K562 (cell line): ENCODE results near the gene ART4. TPM values are rescaled to one million over a fixed set of nuclear protein-coding genes. Genes with fewer than 3 reads are reported as not detected.

Experiments used
- ARID3B ChIP-seq: fragments of 250-450 bp; sonication (Bioruptor Pico); IDR thresholded peaks from 2 replicates; pipeline ENCODE4 v1.4.0; 2020; ENCODE audit warnings: borderline replicate concordance
- ATF3 ChIP-seq, 2 experiments: fragments of 450-650 bp in 1 of 2; sonication (generic) in 1 of 2; formaldehyde crosslinking in 1 of 2; IDR thresholded peaks in 1 of 2; conservative IDR thresholded peaks in 1 of 2; 2 replicates each; pipeline versions ENCODE4 v1.6.1 to v1.8.1; 2016 to 2023; ENCODE audit warnings: mild to moderate bottlenecking in 2 of 2, moderate library complexity in 2 of 2, inconsistent platforms in 1 of 2, missing genetic modification reagents in 1 of 2
- ATF6 ChIP-seq: sonication (generic); formaldehyde crosslinking; IDR thresholded peaks from 2 replicates; pipeline ENCODE4 v1.4.0; 2020; ENCODE audit warnings: mild to moderate bottlenecking, missing genetic modification reagents
- DPF2 ChIP-seq: fragments of 450-650 bp; IDR thresholded peaks from 2 replicates; pipeline ENCODE4 v1.6.1; 2016
- HDAC6 ChIP-seq: IDR thresholded peaks from 2 replicates; pipeline ENCODE4 v1.6.1; 2012; ENCODE audit warnings: low read depth, mild to moderate bottlenecking, control low read depth, inconsistent platforms, low read length, moderate library complexity
- HINFP ChIP-seq: fragments of 450-650 bp; conservative IDR thresholded peaks from 2 replicates; pipeline ENCODE4 v1.6.1; 2016; ENCODE audit warnings: missing genetic modification characterization, low read depth, mild to moderate bottlenecking, control low read depth, missing compliant biosample characterization
- HMG20A ChIP-seq: fragments of 450-650 bp; formaldehyde crosslinking; conservative IDR thresholded peaks from 2 replicates; pipeline ENCODE4 v1.4.0; 2020; ENCODE audit warnings: mild to moderate bottlenecking, mixed read lengths
- HMGN3 ChIP-seq: IDR thresholded peaks from 2 replicates; pipeline ENCODE4 v1.6.1; 2011; ENCODE audit warnings: borderline replicate concordance, low read depth, mild to moderate bottlenecking, mixed read lengths, low read length; ENCODE audit not compliant: insufficient read length; ENCODE audit errors: extremely low read depth
- NFIC ChIP-seq: fragments of 450-650 bp; IDR thresholded peaks from 2 replicates; pipeline ENCODE4 v1.6.1; 2017; ENCODE audit warnings: mild to moderate bottlenecking, inconsistent platforms
- PATZ1 ChIP-seq: fragments of 250-450 bp; sonication (Bioruptor Pico); IDR thresholded peaks from 2 replicates; pipeline ENCODE4 v1.5.0; 2020; ENCODE audit warnings: mild to moderate bottlenecking, borderline replicate concordance
- STAT6 ChIP-seq: sonication (generic); formaldehyde crosslinking; IDR thresholded peaks from 2 replicates; pipeline ENCODE4 v1.8.1; 2023; ENCODE audit warnings: mild to moderate bottlenecking, missing genetic modification reagents
- SUPT5H ChIP-seq: fragments of 450-650 bp; IDR thresholded peaks from 2 replicates; pipeline ENCODE4 v1.6.1; 2016
- ZKSCAN3 ChIP-seq: fragments of 250-450 bp; sonication (Bioruptor Pico); IDR thresholded peaks from 2 replicates; pipeline ENCODE4 v1.4.0; 2020
- ZNF133 ChIP-seq: fragments of 250-450 bp; sonication (Bioruptor Pico); IDR thresholded peaks from 2 replicates; pipeline ENCODE4 v1.4.0; 2020; ENCODE audit warnings: mild to moderate bottlenecking
- ZNF324 ChIP-seq: fragments of 250-450 bp; sonication (Bioruptor Pico); IDR thresholded peaks from 2 replicates; pipeline ENCODE4 v1.4.0; 2020; ENCODE audit warnings: mild to moderate bottlenecking
- ZNF707 ChIP-seq: fragments of 250-450 bp; sonication (Bioruptor Pico); conservative IDR thresholded peaks from 2 replicates; pipeline ENCODE4 v1.8.0; 2022; ENCODE audit warnings: inconsistent platforms, mild to moderate bottlenecking, moderate library complexity
- ZNF778 ChIP-seq: fragments of 450-650 bp; formaldehyde crosslinking; IDR thresholded peaks from 2 replicates; pipeline ENCODE4 v1.4.0; 2020; ENCODE audit warnings: mild to moderate bottlenecking, moderate library complexity
- ZZZ3 ChIP-seq: fragments of 450-650 bp; IDR thresholded peaks from 2 replicates; pipeline ENCODE4 v1.6.1; 2016; ENCODE audit warnings: antibody characterized with exemption, mild to moderate bottlenecking, moderate library complexity
- polyA plus RNA-seq, 8 experiments: library from polyadenylated mRNA; depleted of rRNA in 4 of 8; stranded (reverse) in 5 of 8; unstranded in 3 of 8; fragments of >200 nt; fragmentation: Nextera tagmentation in 2 of 8; fragmentation: Illumina TruSeq in 1 of 8; extraction: Ambion mirVana in 2 of 8; extraction: Trizol in 1 of 8; gene quantifications; 2 replicates each; pipeline versions ENCODE4 v1.2.1 to v1.2.3, GENCODE V29; 2011 to 2014; ENCODE audit warnings: inconsistent platforms in 1 of 8, missing spikeins in 1 of 8
- total RNA-seq, 7 experiments: library from RNA; depleted of rRNA in 6 of 7; stranded (reverse); fragments of >200 nt in 6 of 7; fragmentation: Illumina TruSeq in 2 of 7; extraction: Trizol in 2 of 7; gene quantifications; 2 replicates each; pipeline versions ENCODE4 v1.2.1 to v1.2.3, GENCODE V29; 2011 to 2021; ENCODE audit warnings: low replicate concordance in 1 of 7

Gene ART4
- total and polyA plus RNA-seq, 9 of the 15 experiments (the other 6 are each of a cell fraction or from before 2014, with no cell fraction given) = 0.07 TPM; not detected in 8

- TF ChIP-seq HDAC6 = no peak
- no peak for TF ChIP-seq ATF3 (IDR thresholded peaks at IDR 0.05)
- no peak for TF ChIP-seq ATF3 (CRISPR knock-in tag; conservative IDR thresholded peaks at IDR 0.05)
- TF ChIP-seq ZNF324 (CRISPR knock-in tag) = no peak
- no peak for TF ChIP-seq ATF6 (CRISPR knock-in tag)
- TF ChIP-seq ZNF707 (CRISPR knock-in tag) = no peak
- no peak for TF ChIP-seq ZKSCAN3
- peak; percentile 36 for TF ChIP-seq HMGN3
- TF ChIP-seq SUPT5H = no peak
- TF ChIP-seq DPF2 = peak; percentile 63
- no peak for TF ChIP-seq ZNF133
- TF ChIP-seq ZZZ3 = no peak
- TF ChIP-seq STAT6 (CRISPR knock-in tag) = no peak
- no peak for TF ChIP-seq ARID3B (CRISPR knock-in tag)
- TF ChIP-seq HMG20A (CRISPR knock-in tag) = no peak
- peak; percentile 35; the same call in 1 of the 2 replicates for TF ChIP-seq NFIC
- TF ChIP-seq HINFP (tag) = no peak
- TF ChIP-seq ZNF778 (CRISPR knock-in tag) = no peak
- TF ChIP-seq PATZ1 (CRISPR knock-in tag) = no peak
Observed at GRCh38 chr12:14843425-14843887, at the start of gene ART4 (continued).
